ENCODE results near the gene CLDN9.
A peak's percentile ranks its signal among the peaks of the same experiment; 100 is the strongest.

The CLDN9 gene

DNA sequence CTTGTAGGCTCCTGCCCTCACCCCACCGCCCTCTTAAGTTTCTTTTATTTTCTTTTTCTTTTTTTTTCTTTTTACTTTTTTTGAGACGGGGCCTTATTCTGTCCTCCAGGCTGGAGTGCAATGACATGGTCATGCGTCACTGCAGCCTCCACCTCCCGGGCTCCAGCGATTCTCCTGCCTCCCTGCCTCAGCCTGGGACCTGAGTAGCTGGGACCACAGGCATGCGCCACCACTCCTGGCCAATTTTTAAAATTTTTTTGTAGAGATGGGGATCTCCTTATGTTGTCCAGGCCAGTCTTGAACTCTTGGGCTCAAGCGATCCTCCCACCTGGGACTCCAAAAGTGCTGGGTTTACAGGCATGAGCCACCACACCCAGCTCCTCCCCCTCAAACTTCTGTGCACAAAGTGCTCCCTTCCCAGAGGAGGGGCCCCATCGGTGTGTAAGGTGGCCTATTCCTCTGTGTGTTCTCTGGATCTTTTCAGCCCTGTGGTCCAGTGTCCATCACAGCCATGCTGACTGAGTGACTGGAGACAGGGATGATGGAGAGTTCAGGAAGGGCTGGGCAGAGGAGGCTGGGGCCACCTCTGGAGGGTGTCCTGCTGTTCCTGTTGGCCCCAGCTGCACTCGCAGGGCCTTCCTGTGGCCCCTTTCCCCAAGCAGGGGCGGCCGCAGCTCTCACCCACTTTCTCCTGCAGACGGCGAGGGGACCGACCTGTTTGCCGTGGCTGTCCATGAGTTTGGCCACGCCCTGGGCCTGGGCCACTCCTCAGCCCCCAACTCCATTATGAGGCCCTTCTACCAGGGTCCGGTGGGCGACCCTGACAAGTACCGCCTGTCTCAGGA lies 43.8 kb downstream of the CLDN9 start:
- no peak for DNase-seq (ENCODE audit: low spot score)

DNA sequence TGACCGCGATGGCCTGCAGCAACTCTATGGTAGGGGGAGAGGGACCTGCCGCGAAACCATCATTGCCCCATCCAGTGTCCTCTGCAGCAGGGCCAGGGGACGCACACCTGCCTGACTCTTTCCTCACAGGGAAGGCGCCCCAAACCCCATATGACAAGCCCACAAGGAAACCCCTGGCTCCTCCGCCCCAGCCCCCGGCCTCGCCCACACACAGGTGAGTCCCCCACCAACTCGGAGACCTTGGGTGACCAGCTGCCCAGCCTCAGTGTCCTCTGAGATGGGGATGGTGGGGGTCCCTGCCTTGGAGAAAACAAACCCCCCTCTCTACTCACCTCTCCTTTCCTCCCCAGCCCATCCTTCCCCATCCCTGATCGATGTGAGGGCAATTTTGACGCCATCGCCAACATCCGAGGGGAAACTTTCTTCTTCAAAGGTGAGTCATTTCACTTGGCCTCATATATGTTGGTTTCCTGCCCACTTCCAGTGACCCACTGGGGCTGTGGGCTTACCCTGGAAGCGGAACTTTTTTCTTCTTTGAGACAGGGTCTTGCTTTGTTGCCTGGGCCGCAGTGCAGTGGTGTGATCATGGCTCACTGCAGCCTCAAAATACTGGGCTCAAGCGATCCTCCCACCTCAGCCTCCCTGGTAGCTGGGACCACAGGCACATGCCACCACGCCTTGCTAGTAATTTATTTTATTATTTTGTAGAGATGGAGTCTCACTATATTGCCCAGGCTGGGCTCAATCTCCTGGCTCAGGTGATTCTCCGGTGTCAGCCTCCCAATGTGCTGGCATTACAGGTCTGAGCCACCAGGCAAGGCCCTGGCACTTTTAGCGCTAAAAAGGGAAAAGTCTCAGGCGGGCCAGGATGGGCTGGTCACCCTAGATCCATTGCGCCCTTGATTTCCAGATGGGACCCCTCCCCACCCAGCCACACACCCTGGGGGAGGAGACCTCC lies 44.7 kb downstream of the CLDN9 start:
- no peak for DNase-seq (ENCODE audit: low spot score)

DNA sequence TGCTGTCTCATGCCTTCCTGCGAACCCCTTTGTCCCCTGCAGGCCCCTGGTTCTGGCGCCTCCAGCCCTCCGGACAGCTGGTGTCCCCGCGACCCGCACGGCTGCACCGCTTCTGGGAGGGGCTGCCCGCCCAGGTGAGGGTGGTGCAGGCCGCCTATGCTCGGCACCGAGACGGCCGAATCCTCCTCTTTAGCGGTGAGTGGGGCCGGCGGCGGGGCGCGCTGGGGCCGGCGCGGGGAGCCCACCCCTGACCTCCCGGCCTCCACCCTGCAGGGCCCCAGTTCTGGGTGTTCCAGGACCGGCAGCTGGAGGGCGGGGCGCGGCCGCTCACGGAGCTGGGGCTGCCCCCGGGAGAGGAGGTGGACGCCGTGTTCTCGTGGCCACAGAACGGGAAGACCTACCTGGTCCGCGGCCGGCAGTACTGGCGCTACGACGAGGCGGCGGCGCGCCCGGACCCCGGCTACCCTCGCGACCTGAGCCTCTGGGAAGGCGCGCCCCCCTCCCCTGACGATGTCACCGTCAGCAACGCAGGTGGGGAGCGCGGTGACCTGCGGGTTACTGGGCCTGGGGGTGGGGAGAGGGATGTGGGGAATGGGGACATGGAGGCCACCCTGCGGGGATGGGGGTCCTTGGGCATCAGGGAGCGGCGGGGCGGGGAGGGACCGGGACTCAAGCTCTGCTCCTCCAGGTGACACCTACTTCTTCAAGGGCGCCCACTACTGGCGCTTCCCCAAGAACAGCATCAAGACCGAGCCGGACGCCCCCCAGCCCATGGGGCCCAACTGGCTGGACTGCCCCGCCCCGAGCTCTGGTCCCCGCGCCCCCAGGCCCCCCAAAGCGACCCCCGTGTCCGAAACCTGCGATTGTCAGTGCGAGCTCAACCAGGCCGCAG lies 45.7 kb downstream of the CLDN9 start:
- DNase-seq (ENCODE audit: low spot score) = no peak

DNA sequence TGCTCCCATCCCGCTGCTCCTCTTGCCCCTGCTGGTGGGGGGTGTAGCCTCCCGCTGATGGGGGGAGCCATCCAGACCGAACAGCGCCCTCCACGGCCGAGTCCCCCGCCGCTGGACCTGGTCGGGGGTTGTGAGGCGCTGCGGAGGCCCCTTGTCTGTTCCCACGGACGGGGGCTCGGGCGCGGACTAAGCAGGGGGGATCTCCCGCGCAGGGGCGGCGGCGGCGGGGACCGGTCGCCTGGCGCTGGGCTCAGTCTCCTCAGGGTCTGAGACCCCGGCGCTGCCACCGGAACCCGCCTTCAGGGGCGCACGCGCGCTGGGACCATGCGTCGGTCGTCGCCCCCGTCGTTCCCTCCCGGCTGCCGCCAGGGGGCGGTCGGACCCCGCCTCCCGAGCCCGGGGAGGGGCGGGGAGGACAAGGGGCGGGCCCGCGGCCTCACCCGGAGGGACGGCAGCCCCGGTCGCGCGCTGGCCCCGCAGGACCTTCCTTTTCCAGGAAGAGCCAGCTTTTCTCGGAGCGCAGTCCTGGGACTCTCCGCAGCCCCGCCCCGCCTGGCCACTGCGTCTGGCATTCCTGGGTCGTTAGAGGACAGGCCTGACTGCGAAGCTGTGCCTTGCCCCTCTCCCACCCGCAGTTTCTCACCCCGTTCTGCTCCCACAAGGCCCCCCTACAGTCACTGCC lies 46.5 kb downstream of the CLDN9 start:
- peak; percentile 96 for DNase-seq (ENCODE audit: low spot score)

DNA sequence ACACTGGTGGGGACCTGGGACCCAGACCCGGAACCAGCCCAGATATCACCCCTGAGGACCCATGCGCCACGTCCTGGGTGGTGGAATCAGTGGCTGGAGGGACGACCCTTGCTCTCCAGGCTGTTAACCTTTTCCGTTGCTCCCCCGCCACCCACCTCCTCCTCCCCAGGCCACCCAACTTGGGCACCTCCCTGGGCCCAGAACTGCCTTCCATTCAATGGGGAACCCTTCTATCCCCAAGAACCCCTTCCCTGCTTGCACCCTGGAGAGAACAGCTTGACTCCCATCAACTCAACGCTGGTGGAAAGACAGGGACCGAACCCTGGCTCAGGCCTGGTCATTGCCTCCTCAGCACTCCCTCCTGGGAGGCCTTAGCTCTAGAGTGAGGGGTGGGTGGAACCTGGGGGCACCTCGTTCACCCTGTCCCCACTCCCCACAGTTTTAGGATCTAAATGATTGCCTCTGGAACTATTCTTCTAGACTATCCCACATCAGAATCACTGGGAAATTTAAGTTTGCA lies 47.1 kb downstream of the CLDN9 start:
- DNase-seq (ENCODE audit: low spot score) = no peak

DNA sequence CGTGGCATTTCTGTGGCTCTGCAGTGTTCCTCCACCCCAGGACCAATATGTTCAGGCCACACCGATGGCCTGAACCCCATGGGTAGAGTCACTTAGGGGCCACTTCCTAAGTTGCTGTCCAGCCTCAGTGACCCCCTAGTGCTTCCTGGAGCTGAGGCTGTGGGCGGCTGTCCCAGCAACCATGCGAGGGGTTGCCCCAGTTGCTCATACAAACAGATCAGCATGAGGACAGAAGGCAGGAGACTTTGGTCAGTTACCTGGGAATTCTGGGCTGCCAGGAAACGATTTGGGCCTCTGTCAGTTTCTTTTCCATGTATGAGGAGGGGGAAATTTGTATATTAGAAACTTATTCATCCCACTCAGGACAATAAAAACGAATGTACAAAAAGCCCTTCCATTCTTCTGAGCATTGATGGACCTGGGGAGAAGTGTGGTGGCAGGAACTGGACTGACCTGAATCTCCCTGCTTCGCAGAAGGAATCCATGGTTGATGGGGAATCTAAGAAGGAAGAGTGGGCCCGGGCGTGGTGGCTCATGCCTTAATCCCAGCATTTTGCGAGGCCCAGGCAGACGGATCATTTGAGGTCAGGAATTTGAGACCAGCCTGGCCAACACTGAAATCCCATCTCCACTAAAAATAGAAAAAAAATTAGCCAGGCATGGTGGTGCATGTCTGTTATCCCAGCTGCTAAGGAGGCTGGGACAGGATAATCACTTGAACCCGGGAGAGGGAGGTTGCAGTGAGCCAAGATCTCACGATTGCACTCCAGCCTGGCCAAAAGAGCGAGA lies 47.8 kb downstream of the CLDN9 start:
- no peak for DNase-seq (ENCODE audit: low spot score)

DNA sequence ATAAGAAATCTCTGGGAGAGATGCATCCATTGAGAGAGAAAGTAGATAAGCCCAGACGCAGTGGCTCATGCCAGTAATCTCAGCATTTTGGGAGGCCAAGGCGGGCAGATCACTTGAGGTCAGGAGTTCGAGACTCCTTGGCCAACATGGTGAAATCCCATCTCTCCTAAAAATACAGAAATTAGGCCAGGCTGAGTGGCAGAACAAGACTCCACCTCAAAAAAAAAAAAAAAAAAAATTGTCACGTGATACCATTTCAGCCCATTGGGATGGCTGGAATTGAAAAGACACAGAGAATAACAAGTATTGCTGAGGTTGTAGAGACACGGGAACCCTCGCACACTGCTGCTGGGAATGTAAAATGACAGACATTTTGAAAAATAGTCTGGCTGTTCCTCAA lies 49.8 kb downstream of the CLDN9 start:
- no peak for DNase-seq (ENCODE audit: low spot score)

DNA sequence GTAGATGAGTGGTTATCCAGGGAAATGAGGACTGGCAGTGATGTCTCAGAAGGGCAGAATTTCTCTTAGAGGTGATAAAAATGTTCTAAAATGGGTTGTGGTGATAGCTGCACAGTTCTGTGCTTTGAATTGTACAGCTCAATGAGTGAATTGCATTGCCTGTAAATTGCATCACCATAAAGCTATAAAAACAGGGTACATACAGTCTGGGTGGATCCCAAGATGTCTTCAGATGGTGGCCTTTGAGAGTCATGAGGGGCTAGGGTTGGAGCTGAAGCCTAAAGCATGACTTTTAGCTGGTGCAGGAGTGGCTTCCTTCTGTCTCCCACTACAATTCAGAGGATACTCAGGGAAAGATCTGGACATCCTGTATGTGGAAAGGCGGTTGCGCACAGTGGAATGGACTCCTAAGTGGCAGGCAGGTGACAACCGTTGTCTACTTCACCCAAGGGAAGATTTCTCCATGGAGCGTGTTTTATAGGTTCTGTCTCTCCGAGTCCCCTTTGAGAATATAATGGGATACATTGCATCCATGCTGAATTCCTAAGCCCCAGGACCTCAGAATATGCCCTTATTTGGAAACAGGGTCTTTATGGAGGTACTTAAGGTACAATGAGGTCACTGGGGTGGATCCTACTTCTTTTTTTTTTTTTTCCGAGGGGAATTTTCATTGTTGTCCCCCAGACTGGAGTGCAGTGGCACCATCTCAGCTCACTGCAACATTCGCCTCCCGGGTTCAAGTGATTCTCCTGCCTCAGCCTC lies 51.1 kb downstream of the CLDN9 start:
- no peak for DNase-seq (ENCODE audit: low spot score)
